Right cardiac atrium (tissue), 5 donors: ENCODE results near the gene CPLANE1. TPM values are rescaled to one million over a fixed set of nuclear protein-coding genes. Genes with fewer than 3 reads are reported as not detected.
"Not testable (repeated sequence)": the region's sequence is repeated elsewhere in the genome, so short reads cannot be mapped to it uniquely, and the experiment has no call there.

Source experiments
- ATAC-seq, 2 donors: fragments of 200-7000 bp; cut with Tn5 transposase; one replicate each; pipeline versions ENCODE4 v1.8.0 to v1.9.1; 2020; ENCODE audit warnings: moderate library complexity in 2 of 2, mild to moderate bottlenecking in 1 of 2
- DNase-seq, 3 donors: peaks; one replicate each; pipeline ENCODE4 v3.0.0-alpha.2; 2020
- H3K27ac ChIP-seq: one replicate; pipeline ENCODE4 v1.5.1; 2013; ENCODE audit warnings: mild to moderate bottlenecking, low read length, control low read depth, moderate library complexity
- H3K27me3 ChIP-seq: one replicate; pipeline ENCODE4 v1.6.1; 2013; ENCODE audit not compliant: control insufficient read depth, insufficient read depth
- H3K4me1 ChIP-seq: one replicate; pipeline ENCODE4 v1.6.1; 2013; ENCODE audit warnings: low read length; ENCODE audit not compliant: control insufficient read depth, insufficient read depth
- H3K4me3 ChIP-seq: one replicate; pipeline ENCODE4 v1.5.1; 2013; ENCODE audit warnings: low read length, control low read depth
- H3K9me3 ChIP-seq: one replicate; pipeline ENCODE4 v1.6.1; 2013; ENCODE audit warnings: low read length; ENCODE audit not compliant: control insufficient read depth
- WGBS: extraction: QIAGEN DNeasy Blood & Tissue Kit; methylation state at CpG from one replicate; pipeline ENCODE4 v1.1.7; 2013; 5-methylcytosine and 5-hydroxymethylcytosine counted together
- intact Hi-C, 4 donors: fragments of 100-400 bp; cut with DNase I; formaldehyde crosslinking; loops; one replicate each; pipeline versions ENCODE4 v1.11.0 to v1.14.0; 2022 to 2023
- polyA plus RNA-seq: library from polyadenylated mRNA; stranded (reverse); fragments of 200-250 nt; gene quantifications from one replicate; pipeline ENCODE4 v1.2.3, GENCODE V29; 2013
- total RNA-seq, 4 donors: library from RNA; stranded (reverse); fragmentation: NEBNext Ultra II Directional; extraction: Animal tissue kit (Norgen Biotek cat#: 25700); gene quantifications; one replicate each; pipeline ENCODE4 v1.2.1, GENCODE V29; 2021
- donor health status: healthy with polysubstance abuse.
- donor health status: DM: no; HTN: yes; CAD: no.
- donor health status: DM: no; HTN: no; CAD: no.
- donor health status: DM: no; HTN: yes; CAD: no; lungs with severe emphysema.
- donor health status: DM: yes; HTN: yes; CAD: no.

Gene CPLANE1
- total and polyA plus RNA-seq, 5 donors = 2.3 to 12.4 (median 9.9) TPM

DNA sequence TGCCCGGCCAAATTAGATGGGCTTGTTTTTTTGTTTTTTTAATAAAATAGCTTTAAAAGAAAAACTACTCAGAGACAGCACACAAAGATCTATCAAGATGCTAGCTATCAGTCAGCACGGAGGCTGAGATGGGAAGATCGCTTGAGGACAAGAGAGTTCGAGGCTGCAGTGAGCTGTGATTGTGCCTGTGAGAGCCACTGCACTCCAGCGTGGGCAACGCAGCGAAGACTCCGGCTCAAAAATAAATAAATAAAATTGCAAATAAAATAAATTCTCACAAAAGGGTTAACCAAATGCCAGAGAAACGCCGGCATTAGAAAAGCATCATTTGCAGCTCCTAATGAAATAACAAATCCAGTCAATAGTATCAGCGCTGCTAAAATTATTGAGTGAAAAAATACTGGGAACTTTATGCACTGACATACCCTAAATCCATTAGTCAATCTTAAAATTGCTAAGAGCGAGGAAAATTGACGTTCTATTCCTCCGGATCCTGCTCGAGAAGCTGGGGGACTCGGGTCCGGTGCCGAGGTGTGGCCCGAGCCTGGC, 681 bp downstream of the CPLANE1 start:
- H3K27me3 ChIP-seq = no peaks in the 10 kb centered on the region
- intact Hi-C loops = no loop called here
- DNase-seq (no peak), ATAC-seq (no peak)
- peaks cover 1% of the 10 kb centered on the region for H3K4me1 ChIP-seq
- peak overlapping the region; percentile 77 for H3K27ac ChIP-seq
- no peaks in the 10 kb centered on the region for H3K9me3 ChIP-seq
- whole genome bisulfite sequencing = 6% methylated on average over 19 of the region's 19 CpGs
- H3K4me3 ChIP-seq = peak overlapping the region; percentile 68

DNA sequence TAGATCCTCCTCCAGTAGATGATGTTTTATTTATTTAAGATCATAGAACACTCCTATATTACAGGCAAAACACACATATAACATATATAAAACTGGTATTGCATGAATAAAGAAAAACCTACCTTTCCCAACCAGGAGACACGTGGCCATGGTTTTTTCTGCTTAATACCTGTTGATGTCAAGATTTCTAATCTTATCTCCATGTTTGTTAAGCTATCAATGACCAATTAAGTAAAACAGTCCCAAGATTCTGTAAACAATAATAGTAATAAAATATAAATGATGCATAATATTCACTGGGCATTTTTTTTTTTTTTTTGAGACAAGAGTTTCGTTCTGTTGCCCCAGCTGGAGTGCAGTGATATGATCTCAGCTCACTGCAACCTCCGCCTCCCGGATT, 1.7 kb downstream of the CPLANE1 start:
- ATAC-seq (no peak), DNase-seq (no peak)
- intact Hi-C loops = no loop called here
- H3K27ac ChIP-seq = no peak overlapping the region
- H3K4me3 ChIP-seq = no peak overlapping the region
- H3K27me3 ChIP-seq = no peaks in the 10 kb centered on the region
- H3K4me1 ChIP-seq = peaks cover 1% of the 10 kb centered on the region
- 91% methylated on average over 4 of the region's 4 CpGs for WGBS
- no peaks in the 10 kb centered on the region for H3K9me3 ChIP-seq

DNA sequence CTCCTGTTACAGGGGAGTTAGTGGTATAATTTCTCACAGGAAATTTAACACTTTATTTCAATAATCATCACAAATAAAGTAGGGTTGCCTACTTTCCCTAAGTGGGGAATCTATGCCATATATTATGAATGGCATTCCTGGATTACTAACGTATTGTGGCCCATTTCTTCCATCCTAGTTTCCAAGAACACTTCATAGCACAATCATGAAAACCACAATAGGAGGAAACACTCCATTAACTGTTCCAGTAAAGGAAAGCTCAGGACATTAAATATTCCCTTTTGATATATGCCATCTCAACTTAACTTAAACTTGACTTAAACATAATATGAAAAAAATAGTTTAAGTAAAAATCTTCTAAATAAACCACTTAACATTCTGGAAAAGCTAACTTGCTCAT, 2.1 kb downstream of the CPLANE1 start:
- 43% methylated on average over 1 of the region's 1 CpG for WGBS
- peaks cover 1% of the 10 kb centered on the region for H3K4me1 ChIP-seq

DNA sequence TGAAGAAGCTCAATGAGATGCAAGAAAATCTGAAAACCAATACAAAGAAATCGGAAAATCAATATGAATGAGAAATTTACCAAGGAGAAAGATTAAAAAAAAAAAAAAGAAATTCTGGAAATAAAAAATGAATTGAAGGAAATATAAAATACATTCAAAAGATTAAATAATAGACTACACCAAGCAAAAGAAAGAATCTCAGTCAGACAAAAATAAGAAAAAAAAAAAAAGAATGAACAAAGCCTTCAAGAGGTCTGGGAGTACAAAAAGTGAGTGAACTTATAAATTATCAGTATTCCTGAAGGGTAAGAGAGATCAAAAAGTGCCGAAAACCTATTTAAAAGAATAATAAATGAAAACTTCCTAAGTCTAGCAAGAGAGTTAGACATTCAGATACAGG, 14.9 kb downstream of the CPLANE1 start:
- no peak for ATAC-seq
- 96% methylated on average over 2 of the region's 2 CpGs for WGBS

More for the DNA sequence above, 2.1 kb downstream of the CPLANE1 start:
- Histone ChIP-seq H3K27me3 (no peaks in the 10 kb centered on the region), H3K27ac (no peak overlapping the region), H3K9me3 (no peaks in the 10 kb centered on the region), H3K4me3 (no peak overlapping the region)
- DNase-seq (no peak), ATAC-seq (no peak)
- intact Hi-C loops = no loop called here

DNA sequence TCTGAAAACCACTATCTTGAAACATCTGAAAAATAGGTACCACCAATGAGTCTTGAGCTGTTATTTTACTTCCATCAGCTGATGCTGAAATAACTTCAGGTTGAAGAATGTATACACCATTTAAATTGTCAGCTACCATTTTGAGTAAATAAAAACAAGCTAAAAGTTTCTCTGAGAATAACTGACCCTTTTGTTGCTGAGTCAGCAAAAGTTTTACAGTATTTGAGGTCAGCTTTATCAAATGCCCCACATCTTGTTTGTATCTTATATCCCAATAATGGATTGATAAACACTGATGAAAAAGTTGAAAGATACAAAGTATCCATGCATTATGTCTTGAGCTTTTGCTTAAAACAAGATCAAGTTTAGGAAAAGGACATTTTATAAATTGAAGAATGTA, 22.8 kb downstream of the CPLANE1 start:
- Histone ChIP-seq H3K4me3 (no peak overlapping the region), H3K9me3 (no peaks in the 10 kb centered on the region), H3K4me1 (no peaks in the 10 kb centered on the region), H3K27ac (no peak overlapping the region), H3K27me3 (no peaks in the 10 kb centered on the region)
- ATAC-seq (no peak), DNase-seq (no peak)
- intact Hi-C loops = no loop called here

More for the DNA sequence above, 14.9 kb downstream of the CPLANE1 start:
- Histone ChIP-seq H3K27me3 (no peaks in the 10 kb centered on the region), H3K4me1 (no peaks in the 10 kb centered on the region), H3K4me3 (no peak overlapping the region), H3K27ac (no peak overlapping the region), H3K9me3 (no peaks in the 10 kb centered on the region)
- no peak for DNase-seq
- intact Hi-C loops = no loop called here

DNA sequence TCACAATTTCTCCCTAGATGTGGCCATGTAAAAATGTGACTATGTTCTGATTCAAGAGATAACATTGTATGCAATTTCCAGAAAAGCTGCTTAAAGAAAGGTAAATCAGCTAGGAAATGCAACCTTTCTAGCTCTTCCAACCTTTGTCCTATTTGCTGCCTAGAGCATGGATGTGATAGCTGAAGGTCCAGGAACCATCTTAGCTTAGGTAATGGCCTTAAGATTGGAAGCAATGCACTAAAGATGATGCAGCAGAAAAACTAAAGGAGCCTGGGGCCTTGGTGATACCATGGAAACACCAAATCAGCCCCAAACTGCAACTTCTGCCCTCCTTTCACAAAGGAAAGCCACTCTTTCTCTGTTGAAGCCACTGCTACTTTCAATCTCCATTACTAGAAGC, 27.0 kb downstream of the CPLANE1 start:
- Histone ChIP-seq H3K4me1 (no peaks in the 10 kb centered on the region), H3K4me3 (no peak overlapping the region), H3K9me3 (no peaks in the 10 kb centered on the region), H3K27ac (no peak overlapping the region), H3K27me3 (no peaks in the 10 kb centered on the region)
- DNase-seq (no peak), ATAC-seq (no peak)
- intact Hi-C loops = no loop called here

DNA sequence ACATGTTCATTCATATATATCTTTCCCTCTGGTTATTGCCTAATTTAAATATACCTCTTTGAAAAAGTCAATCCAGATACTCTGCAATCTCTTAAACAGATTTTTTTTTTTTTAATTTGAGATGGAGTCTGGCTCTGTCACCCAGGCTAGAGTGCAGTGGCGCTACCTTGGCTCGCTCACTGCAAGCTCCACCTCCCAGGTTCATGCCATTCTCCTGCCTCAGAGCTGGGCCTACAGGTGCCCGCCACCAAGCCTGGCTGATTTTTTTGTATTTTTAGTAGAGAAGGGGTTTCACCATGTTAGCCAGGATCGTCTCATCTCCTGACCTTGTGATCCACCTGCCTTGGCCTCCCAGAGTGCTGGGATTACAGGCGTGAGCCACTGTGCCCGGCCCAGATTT, 28.8 kb downstream of the CPLANE1 start:
- H3K27ac ChIP-seq, H3K9me3 ChIP-seq, H3K4me1 ChIP-seq, H3K4me3 ChIP-seq, DNase-seq, H3K27me3 ChIP-seq, intact Hi-C loops, ATAC-seq: not testable (repeated sequence)
- 97% methylated on average over 6 of the region's 6 CpGs for WGBS

DNA sequence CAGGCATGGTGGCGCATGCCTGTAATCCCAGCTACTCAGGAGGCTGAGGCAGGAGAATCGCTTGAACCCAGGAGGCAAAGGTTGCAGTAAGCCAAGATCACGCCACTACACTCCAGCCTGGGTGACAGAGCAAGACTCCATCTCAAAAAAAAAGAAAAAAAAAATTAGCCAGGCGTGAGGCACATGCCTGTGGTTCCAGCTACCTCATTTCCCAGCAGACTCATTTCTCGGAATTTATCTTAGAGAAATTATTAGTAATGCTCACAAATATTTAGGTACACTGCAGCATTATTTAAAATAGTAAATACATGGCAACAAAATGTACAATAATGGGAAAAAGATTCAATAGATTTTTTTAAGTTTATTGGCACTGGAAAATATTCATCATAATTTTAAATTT, 29.8 kb downstream of the CPLANE1 start:
- intact Hi-C loops, H3K27me3 ChIP-seq, H3K4me1 ChIP-seq, H3K27ac ChIP-seq, H3K9me3 ChIP-seq, DNase-seq, H3K4me3 ChIP-seq, ATAC-seq: not testable (repeated sequence)
- WGBS = 98% methylated on average over 5 of the region's 5 CpGs

DNA sequence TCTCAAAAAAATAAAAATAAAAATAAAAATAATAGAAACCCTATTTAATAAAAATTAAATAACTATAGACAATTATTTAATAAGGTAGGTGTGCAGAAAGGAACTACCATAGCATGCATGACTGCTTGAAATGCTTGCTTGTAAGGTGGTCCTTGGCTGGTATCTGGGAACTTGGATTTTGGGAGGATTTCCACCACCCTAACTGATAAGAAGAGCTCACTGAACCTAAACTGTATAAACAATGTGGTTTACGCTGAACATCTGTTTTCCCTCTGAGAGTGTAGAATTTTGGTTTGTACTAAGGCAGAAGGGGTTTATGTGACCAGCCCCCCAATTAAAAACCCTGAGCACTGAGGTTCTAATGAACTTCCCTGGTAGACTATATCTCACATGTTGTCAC, 31.2 kb downstream of the CPLANE1 start:
- no peak for DNase-seq
- intact Hi-C loops = no loop called here
- no peak for ATAC-seq
- Histone ChIP-seq H3K4me3 (no peak overlapping the region), H3K27ac (no peak overlapping the region), H3K4me1 (no peaks in the 10 kb centered on the region), H3K9me3 (no peaks in the 10 kb centered on the region), H3K27me3 (no peaks in the 10 kb centered on the region)
- WGBS = 98% methylated on average over 1 of the region's 1 CpG

DNA sequence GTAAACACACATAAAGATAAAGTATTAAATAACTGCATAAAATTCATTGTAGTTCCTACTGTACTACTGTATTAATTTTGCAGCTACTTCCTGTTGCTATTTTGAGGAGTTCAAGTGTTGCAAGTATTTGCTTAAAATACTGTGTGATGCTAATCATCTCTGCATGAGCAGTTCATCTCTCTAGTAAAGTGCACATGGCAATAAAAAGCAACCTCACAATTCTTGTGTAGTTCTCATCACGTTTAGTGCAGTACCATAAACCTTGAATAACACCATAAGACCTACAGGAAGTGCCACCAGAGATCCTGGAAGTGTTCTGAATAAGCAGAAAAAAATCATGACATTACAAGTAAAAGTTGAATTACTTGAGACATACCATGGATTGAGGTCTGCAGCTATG, 34.6 kb downstream of the CPLANE1 start:
- H3K4me1 ChIP-seq = no peaks in the 10 kb centered on the region
- no peak overlapping the region for H3K4me3 ChIP-seq
- H3K27me3 ChIP-seq = no peaks in the 10 kb centered on the region
- no peaks in the 10 kb centered on the region for H3K9me3 ChIP-seq
- no peak overlapping the region for H3K27ac ChIP-seq
- DNase-seq = no peak
- intact Hi-C loops = no loop called here
- WGBS = 31% methylated on average over 1 of the region's 1 CpG
- ATAC-seq = no peak

DNA sequence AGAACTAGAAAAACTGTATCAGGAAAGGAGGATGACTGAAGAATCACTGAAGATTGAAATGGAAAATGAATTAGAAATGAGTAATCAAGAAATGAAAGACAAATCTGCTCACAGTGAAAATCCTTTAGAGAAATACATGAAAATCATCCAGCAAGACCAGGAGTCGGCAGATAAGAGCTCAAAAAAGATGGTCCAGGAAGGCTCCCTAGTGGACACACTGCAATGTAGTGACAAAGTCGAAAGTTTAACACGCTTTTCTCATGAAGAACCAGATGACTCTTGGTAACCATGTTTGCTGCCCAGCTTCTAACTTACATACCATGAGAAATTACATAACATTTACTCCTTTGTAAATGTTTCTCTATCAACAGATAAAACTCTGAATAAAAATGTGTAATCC, 37.1 kb downstream of the CPLANE1 start:
- no peak for ATAC-seq
- no peaks in the 10 kb centered on the region for H3K27me3 ChIP-seq
- H3K4me3 ChIP-seq = no peak overlapping the region
- intact Hi-C loops = no loop called here
- H3K4me1 ChIP-seq = no peaks in the 10 kb centered on the region
- no peak overlapping the region for H3K27ac ChIP-seq
- WGBS = 82% methylated on average over 3 of the region's 3 CpGs
- DNase-seq = no peak
- H3K9me3 ChIP-seq = no peaks in the 10 kb centered on the region

DNA sequence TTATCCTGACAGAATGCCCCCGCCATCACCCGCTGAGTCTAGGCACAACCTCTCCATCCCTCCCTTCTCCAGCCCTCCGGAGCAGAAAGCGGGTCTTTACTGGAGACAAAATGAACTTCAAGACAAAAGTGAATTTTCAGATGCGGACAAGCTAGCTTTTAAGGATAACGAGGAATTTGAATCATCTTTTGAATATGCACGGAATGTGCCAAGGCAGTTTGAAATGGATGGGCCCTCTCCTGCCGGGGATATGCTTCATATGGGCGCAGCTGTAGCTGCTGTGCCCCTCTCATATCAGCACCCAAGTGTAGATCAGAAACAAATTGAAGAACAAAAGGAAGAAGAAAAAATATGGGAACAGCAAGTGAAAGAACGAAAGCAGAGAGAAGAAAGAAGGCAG, 37.5 kb downstream of the CPLANE1 start:
- intact Hi-C loops = no loop called here
- DNase-seq (no peak), ATAC-seq (no peak)
- no peak overlapping the region for H3K4me3 ChIP-seq
- H3K4me1 ChIP-seq = no peaks in the 10 kb centered on the region
- no peak overlapping the region for H3K27ac ChIP-seq
- no peaks in the 10 kb centered on the region for H3K27me3 ChIP-seq
- WGBS = 90% methylated on average over 10 of the region's 10 CpGs
- H3K9me3 ChIP-seq = no peaks in the 10 kb centered on the region
